Tibial nerve (tissue), 4 donors: Measurements from ENCODE around the gene CAB39L.

Source experiments
- EP300 ChIP-seq, 2 donors: sonication (generic); formaldehyde crosslinking; IDR thresholded peaks; one replicate each; pipeline ENCODE4 v1.6.1; 2017; ENCODE audit warnings: antibody characterized with exemption in 2 of 2, mild to moderate bottlenecking in 1 of 2
- POLR2A ChIP-seq, 2 donors: fragments of 450-650 bp; IDR thresholded peaks; one replicate each; pipeline ENCODE4 v1.6.1; 2017; ENCODE audit warnings: antibody characterized with exemption in 2 of 2, mild to moderate bottlenecking in 2 of 2, moderate library complexity in 2 of 2
- TF ChIP-seq, protein P1 (sequence below), 5 experiments: fragments of 200-600 bp in 3 of 5; fragments of 450-650 bp in 2 of 5; sonication (generic) in 3 of 5; IDR thresholded peaks; one replicate each; pipeline ENCODE4 v1.5.1; 2016 to 2019; ENCODE audit warnings: antibody characterized with exemption in 5 of 5, mild to moderate bottlenecking in 3 of 5, moderate library complexity in 2 of 5

GRCh38 chr13:49455007-49455398 lies 11.1 kb upstream of the CAB39L start:
- TF ChIP-seq, protein P1, sequence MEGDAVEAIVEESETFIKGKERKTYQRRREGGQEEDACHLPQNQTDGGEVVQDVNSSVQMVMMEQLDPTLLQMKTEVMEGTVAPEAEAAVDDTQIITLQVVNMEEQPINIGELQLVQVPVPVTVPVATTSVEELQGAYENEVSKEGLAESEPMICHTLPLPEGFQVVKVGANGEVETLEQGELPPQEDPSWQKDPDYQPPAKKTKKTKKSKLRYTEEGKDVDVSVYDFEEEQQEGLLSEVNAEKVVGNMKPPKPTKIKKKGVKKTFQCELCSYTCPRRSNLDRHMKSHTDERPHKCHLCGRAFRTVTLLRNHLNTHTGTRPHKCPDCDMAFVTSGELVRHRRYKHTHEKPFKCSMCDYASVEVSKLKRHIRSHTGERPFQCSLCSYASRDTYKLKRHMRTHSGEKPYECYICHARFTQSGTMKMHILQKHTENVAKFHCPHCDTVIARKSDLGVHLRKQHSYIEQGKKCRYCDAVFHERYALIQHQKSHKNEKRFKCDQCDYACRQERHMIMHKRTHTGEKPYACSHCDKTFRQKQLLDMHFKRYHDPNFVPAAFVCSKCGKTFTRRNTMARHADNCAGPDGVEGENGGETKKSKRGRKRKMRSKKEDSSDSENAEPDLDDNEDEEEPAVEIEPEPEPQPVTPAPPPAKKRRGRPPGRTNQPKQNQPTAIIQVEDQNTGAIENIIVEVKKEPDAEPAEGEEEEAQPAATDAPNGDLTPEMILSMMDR (IDR thresholded peaks at IDR 0.05), result no peak
- TF ChIP-seq POLR2A (IDR thresholded peaks at IDR 0.05) (no peak), EP300 (IDR thresholded peaks at IDR 0.05) (no peak)
